B cell (primary cell): ENCODE data around the gene AFF1. TPM values are rescaled to one million over a fixed set of nuclear protein-coding genes. Genes with fewer than 3 reads are reported as not detected.

Experiments
- ATAC-seq: fragments of 200-7000 bp; cut with Tn5 transposase; one replicate; pipeline ENCODE4 v1.10.0; 2021; ENCODE audit warnings: low read depth, mild to moderate bottlenecking, moderate number of reproducible peaks, moderate library complexity
- CTCF ChIA-PET: fragments of 350-600 bp; sonication (Branson Sonifier 250); formaldehyde crosslinking; loops from one replicate; lab custom pipeline; 2021; ENCODE audit warnings: antibody characterized with exemption, inconsistent platforms; lab: Charles Lee
- POLR2A ChIA-PET: fragments of 350-600 bp; sonication (Branson Sonifier 250); formaldehyde crosslinking; loops from one replicate; lab custom pipeline; 2021; ENCODE audit warnings: antibody characterized with exemption; lab: Charles Lee
- DNase-seq: peaks from one replicate; pipeline ENCODE4 v3.0.0; 2013
- H2AFZ ChIP-seq: 2 replicates; pipeline ENCODE4 v1.6.1; 2012; ENCODE audit warnings: mild to moderate bottlenecking, low read depth, low read length; ENCODE audit not compliant: insufficient read depth, poor library complexity, severe bottlenecking
- H3K27ac ChIP-seq, 2 donors: 1 replicate in 1 of 2; 2 replicates in 1 of 2; pipeline ENCODE4 v1.5.1; 2012 to 2013; ENCODE audit warnings: low read length in 2 of 2, mild to moderate bottlenecking in 2 of 2, moderate library complexity in 1 of 2
- H3K27me3 ChIP-seq, 4 experiments: fragments of 200-600 bp in 1 of 4; sonication (generic) in 1 of 4; replicated peaks in 1 of 4; 1 replicate in 2 of 4; 2 replicates in 2 of 4; pipeline versions ENCODE4 v1.6.1 to v1.7.0; 2013 to 2016; ENCODE audit warnings: low read length in 3 of 4, mild to moderate bottlenecking in 2 of 4, mixed read lengths in 1 of 4, moderate library complexity in 1 of 4; ENCODE audit not compliant: insufficient read depth in 4 of 4, control insufficient read depth in 3 of 4; ENCODE audit errors: control extremely low read depth in 1 of 4
- H3K36me3 ChIP-seq, 2 experiments: replicated peaks in 1 of 2; 1 replicate in 1 of 2; 2 replicates in 1 of 2; pipeline versions ENCODE4 v1.6.1 to v1.7.1; 2013; ENCODE audit warnings: low read length in 1 of 2; ENCODE audit not compliant: insufficient read depth in 2 of 2, control insufficient read depth in 1 of 2; ENCODE audit errors: control extremely low read depth in 1 of 2, extremely low read depth in 1 of 2
- H3K4me1 ChIP-seq, 2 donors: fragments of 200-600 bp in 1 of 2; sonication (generic) in 1 of 2; 1 replicate in 1 of 2; 2 replicates in 1 of 2; pipeline versions ENCODE4 v1.5.1 to v1.6.1; 2013 to 2017; ENCODE audit warnings: low read length in 2 of 2; ENCODE audit not compliant: control insufficient read depth in 2 of 2, insufficient read depth in 2 of 2
- H3K4me2 ChIP-seq: replicated peaks from 2 replicates; pipeline ENCODE3; 2012; ENCODE audit warnings: mild to moderate bottlenecking, low read depth, low read length; ENCODE audit not compliant: poor library complexity, severe bottlenecking
- H3K4me3 ChIP-seq, 5 experiments: fragments of 200-600 bp in 1 of 5; sonication (generic) in 1 of 5; 1 replicate in 3 of 5; 2 replicates in 2 of 5; pipeline versions ENCODE4 v1.5.1 to v1.7.0; 2011 to 2016; ENCODE audit warnings: low read length in 4 of 5, mild to moderate bottlenecking in 4 of 5, low read depth in 2 of 5, control low read depth in 1 of 5, moderate library complexity in 1 of 5; ENCODE audit not compliant: insufficient read depth in 1 of 5; ENCODE audit errors: control extremely low read depth in 1 of 5, extremely low read depth in 1 of 5
- H3K79me2 ChIP-seq: fragments of 200-600 bp; sonication (generic); one replicate; pipeline ENCODE4 v1.6.0; 2016; ENCODE audit warnings: low read length; ENCODE audit not compliant: control insufficient read depth, insufficient read depth
- H3K9ac ChIP-seq: fragments of 200-600 bp; sonication (generic); 2 replicates; pipeline ENCODE4 v1.6.1; 2017; ENCODE audit warnings: mild to moderate bottlenecking, low read length, moderate library complexity
- H3K9me3 ChIP-seq, 3 donors: one replicate each; pipeline versions ENCODE4 v1.6.1 to v1.7.1; 2013; ENCODE audit warnings: low read length in 2 of 3; ENCODE audit not compliant: control insufficient read depth in 2 of 3, insufficient read depth in 1 of 3; ENCODE audit errors: control extremely low read depth in 1 of 3
- H4K20me1 ChIP-seq: 2 replicates; pipeline ENCODE4 v1.6.0; 2012; ENCODE audit warnings: mild to moderate bottlenecking, low read length; ENCODE audit not compliant: insufficient read depth, control insufficient read depth, poor library complexity, severe bottlenecking
- H3K27ac Mint-ChIP-seq: one replicate; pipeline ENCODE4 v1.8.0; 2021; ENCODE audit warnings: mixed read lengths
- H3K27me3 Mint-ChIP-seq: one replicate; pipeline ENCODE4 v1.8.0; 2021; ENCODE audit warnings: mixed read lengths
- H3K4me1 Mint-ChIP-seq: one replicate; pipeline ENCODE4 v1.8.0; 2021; ENCODE audit warnings: mixed read lengths
- H3K4me3 Mint-ChIP-seq: one replicate; pipeline ENCODE4 v1.8.0; 2021; ENCODE audit warnings: mixed read lengths
- H3K9me3 Mint-ChIP-seq: one replicate; pipeline ENCODE4 v1.8.0; 2022; ENCODE audit warnings: mixed read lengths; ENCODE audit not compliant: insufficient read depth
- EZH2 ChIP-seq: IDR thresholded peaks from 2 replicates; pipeline ENCODE4 v1.6.1; 2012; ENCODE audit warnings: borderline replicate concordance, low read depth, mild to moderate bottlenecking, moderate library complexity, low read length; ENCODE audit not compliant: insufficient read depth, poor library complexity, severe bottlenecking
- WGBS: methylation state at CpG from one replicate; pipeline ENCODE4 v1.1.5; 2013; ENCODE audit warnings: missing lambda C conversion rate; ENCODE audit not compliant: insufficient coverage; 5-methylcytosine and 5-hydroxymethylcytosine counted together
- intact Hi-C: fragments of 100-400 bp; cut with micrococcal nuclease; formaldehyde crosslinking; loops from one replicate; pipeline ENCODE4 v1.10.0; 2022
- polyA plus RNA-seq: library from polyadenylated mRNA; depleted of rRNA; stranded (reverse); fragments of >200 nt; gene quantifications from 2 replicates; pipeline ENCODE4 v1.2.3, GENCODE V29; 2012
- total RNA-seq, 2 donors: library from RNA; stranded (reverse); fragments of 120-200 nt in 1 of 2; gene quantifications; 1 replicate in 1 of 2; 2 replicates in 1 of 2; pipeline versions ENCODE4 v1.2.3 to v1.2.4, GENCODE V29; 2013 to 2022
- TF ChIP-seq, protein P1 (sequence below): fragments of 200-600 bp; IDR thresholded peaks from one replicate; pipeline ENCODE4 v1.8.0; 2022; ENCODE audit warnings: antibody characterized with exemption, mild to moderate bottlenecking

AFF1 gene
- total and polyA plus RNA-seq, 2 donors (not counting 1 experiment from before 2014, with no cell fraction given), result 15.3 to 135 TPM

GRCh38 chr4:87151730-87152129, 216.9 kb downstream of the AFF1 start:
- CTCF ChIA-PET, result interaction anchor here (0.9 to 7.9 kb wide), 16 partner anchors 11 to 320 kb away, joined by 3 to 161 read pairs (median 5); partner anchors contain the start of gene AFF1

DNA sequence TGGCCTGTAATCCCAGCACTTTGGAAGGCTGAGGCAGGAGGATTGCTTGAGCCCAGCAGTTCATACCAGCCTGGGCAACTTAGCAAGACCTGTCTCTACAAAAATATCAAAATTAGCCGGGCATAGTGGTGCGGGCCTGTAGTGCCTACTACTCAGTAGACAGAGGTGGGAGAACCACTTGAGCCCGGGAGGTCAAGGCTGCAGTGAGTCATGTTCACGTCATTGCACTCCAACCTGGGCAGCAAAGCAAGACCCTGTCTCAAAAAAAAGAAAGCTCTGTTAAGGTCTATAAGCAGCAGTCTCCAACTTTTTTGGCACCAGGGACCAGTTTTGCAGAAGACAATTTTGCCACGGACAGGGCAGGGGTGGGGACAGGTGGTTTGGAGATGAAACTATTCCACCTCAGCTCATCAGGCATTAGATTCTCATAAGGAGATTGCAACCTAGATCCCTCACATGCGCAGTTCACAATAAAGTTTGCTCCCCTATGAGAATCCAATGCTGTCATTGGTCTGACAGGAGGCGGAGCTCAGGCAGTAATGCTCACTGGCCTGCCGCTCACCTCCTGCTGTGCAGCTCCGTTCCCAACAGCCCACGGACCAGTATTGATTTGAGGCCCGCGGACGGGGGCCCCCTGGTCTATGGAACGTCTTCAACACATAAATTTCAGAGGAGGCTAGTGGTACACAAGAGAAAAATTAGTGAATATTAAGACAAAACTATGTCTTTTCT, 217.7 kb downstream of the AFF1 start:
- Histone ChIP-seq H3K9me3 (no peaks in the 10 kb centered on the region), H3K27me3 (no peaks in the 10 kb centered on the region), H3K27ac (no peak overlapping the region), H2AFZ (no peak overlapping the region), H3K9ac (no peak overlapping the region), H3K4me3 (no peak overlapping the region), H3K79me2 (no peaks in the 10 kb centered on the region), H3K36me3 (no peaks in the 10 kb centered on the region), H3K4me1 (no peaks in the 10 kb centered on the region), H4K20me1 (no peaks in the 10 kb centered on the region), H3K4me2 (no peak overlapping the region)
- intact Hi-C loops, result no loop called here
- no peaks in the 10 kb centered on the region for H3K4me1 Mint-ChIP-seq
- DNase-seq (no peak), ATAC-seq (no peak)
- whole genome bisulfite sequencing, result 98% methylated on average over 10 of the region's 14 CpGs
- H3K9me3 Mint-ChIP-seq, result no peaks in the 10 kb centered on the region
- H3K4me3 Mint-ChIP-seq, result no peak overlapping the region
- H3K27ac Mint-ChIP-seq, result no peak overlapping the region
- ChIA-PET POLR2A (no interaction called here), CTCF (interaction anchor here (1.0 to 7.9 kb wide), 9 partner anchors 17 to 314 kb away, joined by 3 to 161 read pairs (median 7); partner anchors contain the start of gene AFF1)
- H3K27me3 Mint-ChIP-seq, result no peaks in the 10 kb centered on the region
- TF ChIP-seq, protein P1, sequence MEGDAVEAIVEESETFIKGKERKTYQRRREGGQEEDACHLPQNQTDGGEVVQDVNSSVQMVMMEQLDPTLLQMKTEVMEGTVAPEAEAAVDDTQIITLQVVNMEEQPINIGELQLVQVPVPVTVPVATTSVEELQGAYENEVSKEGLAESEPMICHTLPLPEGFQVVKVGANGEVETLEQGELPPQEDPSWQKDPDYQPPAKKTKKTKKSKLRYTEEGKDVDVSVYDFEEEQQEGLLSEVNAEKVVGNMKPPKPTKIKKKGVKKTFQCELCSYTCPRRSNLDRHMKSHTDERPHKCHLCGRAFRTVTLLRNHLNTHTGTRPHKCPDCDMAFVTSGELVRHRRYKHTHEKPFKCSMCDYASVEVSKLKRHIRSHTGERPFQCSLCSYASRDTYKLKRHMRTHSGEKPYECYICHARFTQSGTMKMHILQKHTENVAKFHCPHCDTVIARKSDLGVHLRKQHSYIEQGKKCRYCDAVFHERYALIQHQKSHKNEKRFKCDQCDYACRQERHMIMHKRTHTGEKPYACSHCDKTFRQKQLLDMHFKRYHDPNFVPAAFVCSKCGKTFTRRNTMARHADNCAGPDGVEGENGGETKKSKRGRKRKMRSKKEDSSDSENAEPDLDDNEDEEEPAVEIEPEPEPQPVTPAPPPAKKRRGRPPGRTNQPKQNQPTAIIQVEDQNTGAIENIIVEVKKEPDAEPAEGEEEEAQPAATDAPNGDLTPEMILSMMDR, result no peak
- TF ChIP-seq EZH2, result no peak

More at GRCh38 chr4:87151730-87152129, 216.9 kb downstream of the AFF1 start:
- POLR2A ChIA-PET, result no interaction called here
- Histone ChIP-seq H3K4me2 (no peak overlapping the region), H3K36me3 (no peaks in the 10 kb centered on the region), H4K20me1 (no peaks in the 10 kb centered on the region), H2AFZ (no peak overlapping the region), H3K4me3 (no peak overlapping the region), H3K27me3 (no peaks in the 10 kb centered on the region), H3K9me3 (no peaks in the 10 kb centered on the region), H3K79me2 (no peaks in the 10 kb centered on the region), H3K27ac (no peak overlapping the region), H3K9ac (no peak overlapping the region), H3K4me1 (no peaks in the 10 kb centered on the region)
- Mint-ChIP-seq H3K27me3 (no peaks in the 10 kb centered on the region), H3K4me1 (no peaks in the 10 kb centered on the region), H3K4me3 (no peak overlapping the region), H3K9me3 (no peaks in the 10 kb centered on the region), H3K27ac (no peak overlapping the region)
- TF ChIP-seq EZH2, result no peak
- TF ChIP-seq, protein P1, result no peak
- DNase-seq, result no peak
- WGBS, result no CpG with 5 or more reads among the region's 1 CpG
- intact Hi-C loops, result loop anchor here (1.0 to 2.0 kb wide), 3 partner anchors 229 to 1061 kb away; no protein-coding TSS in a partner anchor
- no peak for ATAC-seq
